Peyer's patch (tissue), 4 donors: Measurements from ENCODE around the gene AOC1. TPM values are rescaled to one million over a fixed set of nuclear protein-coding genes. Genes with fewer than 3 reads are reported as not detected.

Source experiments
- DNase-seq, 3 donors: peaks; one replicate each; pipeline ENCODE4 v3.0.0-alpha.2; 2017 to 2019
- H3K27ac ChIP-seq, 4 donors: fragments of 200-600 bp; sonication (generic); one replicate each; pipeline ENCODE4 v1.5.1; 2016 to 2019
- H3K27me3 ChIP-seq, 2 donors: fragments of 200-600 bp; sonication (generic); one replicate each; pipeline ENCODE4 v1.5.1; 2019
- H3K36me3 ChIP-seq, 3 donors: fragments of 200-600 bp; sonication (generic); one replicate each; pipeline ENCODE4 v1.5.1; 2016 to 2019
- H3K4me1 ChIP-seq, 4 donors: fragments of 200-600 bp; sonication (generic); one replicate each; pipeline ENCODE4 v1.5.1; 2016 to 2019
- H3K4me3 ChIP-seq, 4 donors: fragments of 200-600 bp; sonication (generic); 1 replicate in 3 of 4; 2 replicates in 1 of 4; pipeline ENCODE4 v1.5.1; 2016 to 2019; ENCODE audit warnings: mild to moderate bottlenecking in 1 of 4
- H3K9me3 ChIP-seq, 4 donors: fragments of 200-600 bp; sonication (generic); one replicate each; pipeline ENCODE4 v1.5.1; 2016 to 2019; ENCODE audit warnings: mild to moderate bottlenecking in 1 of 4
- POLR2A ChIP-seq, 2 donors: fragments of 450-650 bp; IDR thresholded peaks; one replicate each; pipeline ENCODE4 v1.5.1; 2017; ENCODE audit warnings: antibody characterized with exemption in 2 of 2, mild to moderate bottlenecking in 2 of 2, moderate library complexity in 2 of 2
- total RNA-seq, 4 donors: library from RNA; depleted of rRNA; stranded (reverse); fragments of >200 nt; gene quantifications; one replicate each; pipeline ENCODE4 v1.1.0, GENCODE V29; 2016
- TF ChIP-seq, protein P1 (sequence below), 6 experiments: fragments of 450-650 bp in 4 of 6; fragments of 200-600 bp in 2 of 6; sonication (generic) in 1 of 6; IDR thresholded peaks; one replicate each; pipeline ENCODE4 v1.5.1; 2017 to 2019; ENCODE audit warnings: antibody characterized with exemption in 6 of 6, mild to moderate bottlenecking in 3 of 6, moderate library complexity in 1 of 6

Gene AOC1
- total RNA-seq, 4 donors from 2014 or later = 9.1 to 1,314 (median 833) TPM

DNA sequence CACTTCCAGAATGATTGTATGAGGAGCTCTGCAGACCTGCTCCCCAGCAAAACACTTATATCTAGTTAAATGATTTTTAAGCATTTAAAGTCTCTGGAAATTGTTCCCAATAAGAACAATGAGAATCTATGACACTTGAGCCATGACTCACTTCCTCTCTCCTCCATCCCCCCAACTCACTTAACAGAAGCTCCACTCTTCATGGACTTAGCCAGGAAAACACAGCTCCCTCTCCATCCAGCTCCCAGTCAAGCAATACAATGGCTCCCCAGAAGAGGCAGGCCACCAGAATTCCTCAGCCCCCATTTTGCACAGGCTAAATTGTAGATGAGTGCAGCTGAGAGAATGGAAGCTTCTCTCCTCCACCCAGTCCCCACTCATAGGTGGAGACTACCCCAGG lies 27.0 kb downstream of the AOC1 start:
- TF ChIP-seq, protein P1, sequence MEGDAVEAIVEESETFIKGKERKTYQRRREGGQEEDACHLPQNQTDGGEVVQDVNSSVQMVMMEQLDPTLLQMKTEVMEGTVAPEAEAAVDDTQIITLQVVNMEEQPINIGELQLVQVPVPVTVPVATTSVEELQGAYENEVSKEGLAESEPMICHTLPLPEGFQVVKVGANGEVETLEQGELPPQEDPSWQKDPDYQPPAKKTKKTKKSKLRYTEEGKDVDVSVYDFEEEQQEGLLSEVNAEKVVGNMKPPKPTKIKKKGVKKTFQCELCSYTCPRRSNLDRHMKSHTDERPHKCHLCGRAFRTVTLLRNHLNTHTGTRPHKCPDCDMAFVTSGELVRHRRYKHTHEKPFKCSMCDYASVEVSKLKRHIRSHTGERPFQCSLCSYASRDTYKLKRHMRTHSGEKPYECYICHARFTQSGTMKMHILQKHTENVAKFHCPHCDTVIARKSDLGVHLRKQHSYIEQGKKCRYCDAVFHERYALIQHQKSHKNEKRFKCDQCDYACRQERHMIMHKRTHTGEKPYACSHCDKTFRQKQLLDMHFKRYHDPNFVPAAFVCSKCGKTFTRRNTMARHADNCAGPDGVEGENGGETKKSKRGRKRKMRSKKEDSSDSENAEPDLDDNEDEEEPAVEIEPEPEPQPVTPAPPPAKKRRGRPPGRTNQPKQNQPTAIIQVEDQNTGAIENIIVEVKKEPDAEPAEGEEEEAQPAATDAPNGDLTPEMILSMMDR (IDR thresholded peaks at IDR 0.05) = no peak
- no peak for TF ChIP-seq POLR2A (IDR thresholded peaks at IDR 0.05)

DNA sequence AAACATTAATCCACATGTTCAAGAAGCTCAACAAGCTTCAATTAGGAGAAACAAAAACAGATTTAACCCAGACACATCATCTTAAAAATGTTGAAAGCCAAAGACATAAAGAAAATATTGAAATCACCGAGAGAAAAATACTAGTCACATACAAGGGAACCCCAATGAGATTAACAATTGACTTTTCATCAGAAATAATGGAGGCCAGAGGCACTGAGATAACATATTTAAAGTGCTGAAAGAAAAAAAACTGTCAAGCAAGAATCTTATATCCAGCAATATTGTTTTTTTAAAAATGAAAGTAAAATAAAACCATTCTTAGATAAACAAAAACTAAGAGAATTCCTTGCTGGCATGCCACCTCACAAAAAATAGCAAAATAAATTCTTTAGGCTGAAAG lies 28.9 kb downstream of the AOC1 start:
- no peak overlapping the region for H3K4me3 ChIP-seq
- TF ChIP-seq, protein P1 (IDR thresholded peaks at IDR 0.05) = no peak
- no peak for TF ChIP-seq POLR2A (IDR thresholded peaks at IDR 0.05)
- H3K36me3 ChIP-seq = no peaks in the 10 kb centered on the region
- H3K27ac ChIP-seq = no peak overlapping the region
- H3K27me3 ChIP-seq = no peaks in the 10 kb centered on the region
- peaks cover 0 to 22% (median 0%) of the 10 kb centered on the region in 4 donors for H3K9me3 ChIP-seq
- H3K4me1 ChIP-seq = peaks cover 0 to 6% (median 2%) of the 10 kb centered on the region in 4 donors
- DNase-seq = no peak

More for the DNA sequence above, 27.0 kb downstream of the AOC1 start:
- Histone ChIP-seq H3K4me1 (peaks cover 0 to 13% (median 2%) of the 10 kb centered on the region in 4 donors), H3K27ac (no peak overlapping the region), H3K9me3 (peaks cover 0 to 16% (median 0%) of the 10 kb centered on the region in 4 donors), H3K4me3 (no peak overlapping the region), H3K27me3 (no peaks in the 10 kb centered on the region), H3K36me3 (no peaks in the 10 kb centered on the region)
- DNase-seq = no peak

DNA sequence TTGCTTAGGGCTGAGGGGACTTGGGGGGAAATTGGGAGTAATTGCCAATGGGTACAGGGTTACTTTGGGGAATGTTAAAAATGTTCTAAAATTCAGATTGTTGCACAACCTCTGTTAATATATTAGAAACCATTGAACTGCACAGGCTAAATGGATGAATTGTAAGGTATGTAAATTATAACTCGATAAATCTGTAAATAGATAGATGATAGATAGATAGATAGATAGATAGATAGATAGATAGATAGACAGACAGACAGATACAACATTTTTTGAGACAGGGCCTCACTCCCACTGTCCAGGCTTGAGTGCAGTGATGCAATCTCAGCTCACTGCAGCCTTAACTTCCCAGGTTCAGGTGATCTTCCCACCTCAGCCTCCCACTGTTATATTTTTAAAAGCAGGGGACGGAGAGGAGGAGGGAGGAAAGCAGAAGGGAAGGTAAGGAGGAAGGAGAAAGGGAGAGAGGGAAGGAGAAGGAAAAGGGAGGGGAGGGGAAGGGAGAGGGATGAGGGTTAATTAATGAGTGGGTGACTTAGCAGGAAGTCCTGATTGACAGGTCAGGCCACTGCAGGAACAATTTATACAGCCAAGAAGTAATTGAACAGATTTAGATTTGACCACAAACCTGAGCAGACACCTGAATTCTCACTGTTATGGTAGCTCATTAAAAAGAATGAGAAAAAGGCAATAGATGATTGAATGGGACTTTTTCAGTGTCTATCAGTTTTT lies 38.7 kb downstream of the AOC1 start:
- H3K27me3 ChIP-seq = no peaks in the 10 kb centered on the region
- peaks cover 0 to 1% (median 0%) of the 10 kb centered on the region in 4 donors for H3K4me1 ChIP-seq
- H3K4me3 ChIP-seq = no peak overlapping the region
- TF ChIP-seq, protein P1 (IDR thresholded peaks at IDR 0.05) = no peak
- no peak for TF ChIP-seq POLR2A (IDR thresholded peaks at IDR 0.05)
- H3K9me3 ChIP-seq = no peaks in the 10 kb centered on the region
- no peak overlapping the region for H3K27ac ChIP-seq
- no peak for DNase-seq
- H3K36me3 ChIP-seq = no peaks in the 10 kb centered on the region

DNA sequence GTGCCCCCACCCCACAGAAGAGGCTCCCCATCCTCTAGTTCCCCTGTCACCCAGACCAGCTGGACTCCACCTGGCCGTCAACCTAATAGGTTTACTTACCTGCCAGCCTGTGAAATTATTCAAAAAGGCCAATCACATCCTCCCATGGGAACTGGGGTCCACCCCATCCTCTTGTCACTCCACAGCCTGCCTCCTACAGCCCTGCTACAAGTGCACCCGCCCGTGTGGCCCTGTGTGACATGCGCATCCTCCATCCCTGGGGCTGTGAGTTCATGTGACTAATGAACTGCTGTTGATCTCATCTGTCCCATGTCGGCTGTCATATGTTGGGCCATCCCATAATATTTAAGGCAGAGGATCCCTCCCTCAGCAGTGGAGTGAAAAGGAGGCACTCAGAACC lies 39.4 kb downstream of the AOC1 start:
- no peaks in the 10 kb centered on the region for H3K9me3 ChIP-seq
- no peak for DNase-seq
- H3K36me3 ChIP-seq = no peaks in the 10 kb centered on the region
- no peaks in the 10 kb centered on the region for H3K27me3 ChIP-seq
- H3K4me1 ChIP-seq = peaks cover 0 to 5% (median 2%) of the 10 kb centered on the region in 4 donors
- H3K27ac ChIP-seq = no peak overlapping the region
- TF ChIP-seq, protein P1 (IDR thresholded peaks at IDR 0.05) = no peak
- TF ChIP-seq POLR2A (IDR thresholded peaks at IDR 0.05) = no peak
- no peak overlapping the region for H3K4me3 ChIP-seq

DNA sequence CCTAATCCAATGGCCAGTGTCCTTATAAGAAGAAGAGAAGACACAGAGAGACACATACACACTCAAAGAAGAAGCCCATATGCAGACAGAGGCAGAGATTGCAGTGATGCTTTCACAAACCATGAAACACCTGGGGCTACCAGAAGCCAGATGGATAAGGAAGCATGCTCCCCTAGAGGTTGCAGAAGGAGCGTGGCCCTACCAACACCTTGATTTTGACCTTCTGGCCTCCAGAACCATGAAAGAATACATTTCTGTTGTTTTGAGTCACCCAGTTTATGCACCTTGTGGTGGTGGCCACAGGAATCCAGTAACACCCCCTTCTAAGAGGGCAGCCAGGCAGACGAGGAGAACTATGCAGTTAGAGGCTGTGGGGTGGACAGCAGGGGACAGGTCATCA lies 43.5 kb downstream of the AOC1 start:
- Histone ChIP-seq H3K4me1 (peaks cover 6 to 22% (median 9%) of the 10 kb centered on the region in 4 donors), H3K27me3 (no peaks in the 10 kb centered on the region), H3K27ac (peak overlapping the region in 1 of 4 donors; percentile 75), H3K36me3 (no peaks in the 10 kb centered on the region), H3K9me3 (no peaks in the 10 kb centered on the region), H3K4me3 (no peak overlapping the region)
- no peak for DNase-seq
- TF ChIP-seq, protein P1 (IDR thresholded peaks at IDR 0.05) = no peak
